SK-N-SH treated with all-trans-retinoic acid at 6 μM for 48 hours (cell line): ENCODE data around the gene PPME1.

Experiments used
- ATAC-seq: fragments of 200-7000 bp; cut with Tn5 transposase; 3 replicates; pipeline ENCODE4 v1.9.1; 2020; ENCODE audit warnings: mild to moderate bottlenecking, moderate library complexity
- ESRRG ChIP-seq: fragments of 250-450 bp; sonication (Bioruptor Pico); IDR thresholded peaks from 2 replicates; pipeline ENCODE4 v1.6.1; 2021; ENCODE audit warnings: mild to moderate bottlenecking
- GLIS3 ChIP-seq: fragments of 250-450 bp; sonication (Bioruptor Pico); IDR thresholded peaks from 2 replicates; pipeline ENCODE4 v1.5.0; 2020; ENCODE audit warnings: mild to moderate bottlenecking, moderate library complexity
- ISL1 ChIP-seq: fragments of 250-450 bp; sonication (Bioruptor Pico); IDR thresholded peaks from 2 replicates; pipeline ENCODE4 v2.1.2; 2022; ENCODE audit warnings: mild to moderate bottlenecking, moderate library complexity
- OSR1 ChIP-seq: fragments of 250-450 bp; sonication (Bioruptor Pico); IDR thresholded peaks from 2 replicates; pipeline ENCODE4 v1.8.0; 2022; ENCODE audit warnings: moderate library complexity, mild to moderate bottlenecking, inconsistent platforms
- PPARA ChIP-seq: fragments of 250-450 bp; sonication (Bioruptor Pico); IDR thresholded peaks from 2 replicates; pipeline ENCODE4 v1.5.0; 2020; ENCODE audit warnings: mild to moderate bottlenecking, borderline replicate concordance
- RARB ChIP-seq: fragments of 250-450 bp; sonication (Bioruptor Pico); IDR thresholded peaks from 2 replicates; pipeline ENCODE4 v1.8.0; 2021; ENCODE audit warnings: mild to moderate bottlenecking, moderate library complexity
- SNAI2 ChIP-seq: fragments of 250-450 bp; sonication (Bioruptor Pico); IDR thresholded peaks from 2 replicates; pipeline ENCODE4 v1.5.0; 2020; ENCODE audit warnings: mild to moderate bottlenecking, moderate library complexity
- TCF4 ChIP-seq: fragments of 250-450 bp; sonication (Bioruptor Pico); IDR thresholded peaks from 2 replicates; pipeline ENCODE4 v1.8.0; 2021; ENCODE audit warnings: mild to moderate bottlenecking, moderate library complexity, borderline replicate concordance
- TOX ChIP-seq: fragments of 250-450 bp; sonication (Bioruptor Pico); IDR thresholded peaks from 2 replicates; pipeline ENCODE4 v1.8.0; 2021; ENCODE audit warnings: mild to moderate bottlenecking, moderate library complexity, borderline replicate concordance
- ZC3H10 ChIP-seq: fragments of 250-450 bp; sonication (Bioruptor Pico); IDR thresholded peaks from 2 replicates; pipeline ENCODE4 v1.5.1; 2021; ENCODE audit warnings: mild to moderate bottlenecking, moderate library complexity
- ZFP3 ChIP-seq: fragments of 250-450 bp; sonication (Bioruptor Pico); IDR thresholded peaks from 2 replicates; pipeline ENCODE4 v1.5.0; 2020; ENCODE audit warnings: mild to moderate bottlenecking, moderate library complexity
- ZNF565 ChIP-seq: fragments of 450-650 bp; formaldehyde crosslinking; conservative IDR thresholded peaks from 2 replicates; pipeline ENCODE4 v1.5.0; 2020; ENCODE audit warnings: low read depth, mild to moderate bottlenecking, moderate library complexity
- ZNF70 ChIP-seq: fragments of 450-650 bp; formaldehyde crosslinking; IDR thresholded peaks from 2 replicates; pipeline ENCODE4 v1.5.0; 2020; ENCODE audit warnings: mild to moderate bottlenecking, moderate library complexity
- ZNF8 ChIP-seq: fragments of 450-650 bp; formaldehyde crosslinking; IDR thresholded peaks from 2 replicates; pipeline ENCODE4 v1.5.0; 2020; ENCODE audit warnings: mild to moderate bottlenecking, moderate library complexity
- TF ChIP-seq, protein P1 (sequence below): fragments of 250-450 bp; sonication (Bioruptor Pico); IDR thresholded peaks from 2 replicates; pipeline ENCODE4 v1.5.1; 2021; ENCODE audit warnings: mild to moderate bottlenecking, moderate library complexity
- TF ChIP-seq, protein P2 (sequence below): fragments of 250-450 bp; sonication (Bioruptor Pico); IDR thresholded peaks from 2 replicates; pipeline ENCODE4 v1.8.0; 2021; ENCODE audit warnings: low read depth, mild to moderate bottlenecking, moderate library complexity, borderline replicate concordance
- TF ChIP-seq, protein P3 (sequence below): fragments of 250-450 bp; sonication (Bioruptor Pico); IDR thresholded peaks from 2 replicates; pipeline ENCODE4 v1.8.0; 2020; ENCODE audit warnings: mild to moderate bottlenecking, moderate library complexity, borderline replicate concordance
- TF ChIP-seq, protein P4 (sequence below): fragments of 250-450 bp; sonication (Bioruptor Pico); IDR thresholded peaks from 2 replicates; pipeline ENCODE4 v1.5.0; 2020; ENCODE audit warnings: mild to moderate bottlenecking, moderate library complexity
- TF ChIP-seq, protein P5 (sequence below): fragments of 250-450 bp; sonication (Bioruptor Pico); IDR thresholded peaks from 2 replicates; pipeline ENCODE4 v1.5.1; 2020; ENCODE audit warnings: low read depth, mild to moderate bottlenecking, moderate library complexity

PPME1 gene

DNA sequence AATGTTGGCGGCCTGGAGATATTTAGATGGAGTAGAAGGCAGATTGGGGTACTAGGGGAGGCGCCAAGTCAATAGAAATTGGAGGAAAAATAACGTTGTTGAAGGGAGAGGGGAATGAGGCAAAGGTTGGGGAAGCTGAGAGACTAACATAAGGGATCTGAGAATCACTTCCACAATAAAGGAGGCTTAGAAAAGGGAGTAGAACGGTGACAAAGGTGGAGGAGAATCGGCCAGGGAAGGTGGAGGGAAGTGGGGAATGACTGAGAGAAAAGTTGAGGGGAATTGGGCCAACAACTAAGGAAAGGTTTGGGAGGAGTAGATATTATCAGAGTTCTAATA lies 510 bp downstream of the PPME1 start:
- TF ChIP-seq GLIS3 (CRISPR knock-in tag) (no peak), TCF4 (no peak), ZC3H10 (CRISPR knock-in tag) (no peak), ZNF8 (no peak), OSR1 (CRISPR knock-in tag) (no peak)
- TF ChIP-seq, protein P1, sequence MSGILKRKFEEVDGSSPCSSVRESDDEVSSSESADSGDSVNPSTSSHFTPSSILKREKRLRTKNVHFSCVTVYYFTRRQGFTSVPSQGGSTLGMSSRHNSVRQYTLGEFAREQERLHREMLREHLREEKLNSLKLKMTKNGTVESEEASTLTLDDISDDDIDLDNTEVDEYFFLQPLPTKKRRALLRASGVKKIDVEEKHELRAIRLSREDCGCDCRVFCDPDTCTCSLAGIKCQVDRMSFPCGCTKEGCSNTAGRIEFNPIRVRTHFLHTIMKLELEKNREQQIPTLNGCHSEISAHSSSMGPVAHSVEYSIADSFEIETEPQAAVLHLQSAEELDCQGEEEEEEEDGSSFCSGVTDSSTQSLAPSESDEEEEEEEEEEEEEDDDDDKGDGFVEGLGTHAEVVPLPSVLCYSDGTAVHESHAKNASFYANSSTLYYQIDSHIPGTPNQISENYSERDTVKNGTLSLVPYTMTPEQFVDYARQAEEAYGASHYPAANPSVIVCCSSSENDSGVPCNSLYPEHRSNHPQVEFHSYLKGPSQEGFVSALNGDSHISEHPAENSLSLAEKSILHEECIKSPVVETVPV, result no peak
- TF ChIP-seq, protein P2, sequence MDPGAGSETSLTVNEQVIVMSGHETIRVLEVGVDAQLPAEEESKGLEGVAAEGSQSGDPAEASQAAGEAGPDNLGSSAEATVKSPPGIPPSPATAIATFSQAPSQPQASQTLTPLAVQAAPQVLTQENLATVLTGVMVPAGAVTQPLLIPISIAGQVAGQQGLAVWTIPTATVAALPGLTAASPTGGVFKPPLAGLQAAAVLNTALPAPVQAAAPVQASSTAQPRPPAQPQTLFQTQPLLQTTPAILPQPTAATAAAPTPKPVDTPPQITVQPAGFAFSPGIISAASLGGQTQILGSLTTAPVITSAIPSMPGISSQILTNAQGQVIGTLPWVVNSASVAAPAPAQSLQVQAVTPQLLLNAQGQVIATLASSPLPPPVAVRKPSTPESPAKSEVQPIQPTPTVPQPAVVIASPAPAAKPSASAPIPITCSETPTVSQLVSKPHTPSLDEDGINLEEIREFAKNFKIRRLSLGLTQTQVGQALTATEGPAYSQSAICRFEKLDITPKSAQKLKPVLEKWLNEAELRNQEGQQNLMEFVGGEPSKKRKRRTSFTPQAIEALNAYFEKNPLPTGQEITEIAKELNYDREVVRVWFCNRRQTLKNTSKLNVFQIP (CRISPR knock-in tag), result no peak
- TF ChIP-seq, protein P3, sequence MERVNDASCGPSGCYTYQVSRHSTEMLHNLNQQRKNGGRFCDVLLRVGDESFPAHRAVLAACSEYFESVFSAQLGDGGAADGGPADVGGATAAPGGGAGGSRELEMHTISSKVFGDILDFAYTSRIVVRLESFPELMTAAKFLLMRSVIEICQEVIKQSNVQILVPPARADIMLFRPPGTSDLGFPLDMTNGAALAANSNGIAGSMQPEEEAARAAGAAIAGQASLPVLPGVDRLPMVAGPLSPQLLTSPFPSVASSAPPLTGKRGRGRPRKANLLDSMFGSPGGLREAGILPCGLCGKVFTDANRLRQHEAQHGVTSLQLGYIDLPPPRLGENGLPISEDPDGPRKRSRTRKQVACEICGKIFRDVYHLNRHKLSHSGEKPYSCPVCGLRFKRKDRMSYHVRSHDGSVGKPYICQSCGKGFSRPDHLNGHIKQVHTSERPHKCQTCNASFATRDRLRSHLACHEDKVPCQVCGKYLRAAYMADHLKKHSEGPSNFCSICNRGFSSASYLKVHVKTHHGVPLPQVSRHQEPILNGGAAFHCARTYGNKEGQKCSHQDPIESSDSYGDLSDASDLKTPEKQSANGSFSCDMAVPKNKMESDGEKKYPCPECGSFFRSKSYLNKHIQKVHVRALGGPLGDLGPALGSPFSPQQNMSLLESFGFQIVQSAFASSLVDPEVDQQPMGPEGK (CRISPR knock-in tag), result no peak
- TF ChIP-seq, protein P4, sequence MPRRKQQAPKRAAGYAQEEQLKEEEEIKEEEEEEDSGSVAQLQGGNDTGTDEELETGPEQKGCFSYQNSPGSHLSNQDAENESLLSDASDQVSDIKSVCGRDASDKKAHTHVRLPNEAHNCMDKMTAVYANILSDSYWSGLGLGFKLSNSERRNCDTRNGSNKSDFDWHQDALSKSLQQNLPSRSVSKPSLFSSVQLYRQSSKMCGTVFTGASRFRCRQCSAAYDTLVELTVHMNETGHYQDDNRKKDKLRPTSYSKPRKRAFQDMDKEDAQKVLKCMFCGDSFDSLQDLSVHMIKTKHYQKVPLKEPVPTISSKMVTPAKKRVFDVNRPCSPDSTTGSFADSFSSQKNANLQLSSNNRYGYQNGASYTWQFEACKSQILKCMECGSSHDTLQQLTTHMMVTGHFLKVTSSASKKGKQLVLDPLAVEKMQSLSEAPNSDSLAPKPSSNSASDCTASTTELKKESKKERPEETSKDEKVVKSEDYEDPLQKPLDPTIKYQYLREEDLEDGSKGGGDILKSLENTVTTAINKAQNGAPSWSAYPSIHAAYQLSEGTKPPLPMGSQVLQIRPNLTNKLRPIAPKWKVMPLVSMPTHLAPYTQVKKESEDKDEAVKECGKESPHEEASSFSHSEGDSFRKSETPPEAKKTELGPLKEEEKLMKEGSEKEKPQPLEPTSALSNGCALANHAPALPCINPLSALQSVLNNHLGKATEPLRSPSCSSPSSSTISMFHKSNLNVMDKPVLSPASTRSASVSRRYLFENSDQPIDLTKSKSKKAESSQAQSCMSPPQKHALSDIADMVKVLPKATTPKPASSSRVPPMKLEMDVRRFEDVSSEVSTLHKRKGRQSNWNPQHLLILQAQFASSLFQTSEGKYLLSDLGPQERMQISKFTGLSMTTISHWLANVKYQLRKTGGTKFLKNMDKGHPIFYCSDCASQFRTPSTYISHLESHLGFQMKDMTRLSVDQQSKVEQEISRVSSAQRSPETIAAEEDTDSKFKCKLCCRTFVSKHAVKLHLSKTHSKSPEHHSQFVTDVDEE (CRISPR knock-in tag), result no peak
- TF ChIP-seq, protein P5, sequence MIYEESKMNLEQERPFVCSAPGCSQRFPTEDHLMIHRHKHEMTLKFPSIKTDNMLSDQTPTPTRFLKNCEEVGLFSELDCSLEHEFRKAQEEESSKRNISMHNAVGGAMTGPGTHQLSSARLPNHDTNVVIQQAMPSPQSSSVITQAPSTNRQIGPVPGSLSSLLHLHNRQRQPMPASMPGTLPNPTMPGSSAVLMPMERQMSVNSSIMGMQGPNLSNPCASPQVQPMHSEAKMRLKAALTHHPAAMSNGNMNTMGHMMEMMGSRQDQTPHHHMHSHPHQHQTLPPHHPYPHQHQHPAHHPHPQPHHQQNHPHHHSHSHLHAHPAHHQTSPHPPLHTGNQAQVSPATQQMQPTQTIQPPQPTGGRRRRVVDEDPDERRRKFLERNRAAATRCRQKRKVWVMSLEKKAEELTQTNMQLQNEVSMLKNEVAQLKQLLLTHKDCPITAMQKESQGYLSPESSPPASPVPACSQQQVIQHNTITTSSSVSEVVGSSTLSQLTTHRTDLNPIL (CRISPR knock-in tag), result no peak
- ATAC-seq, result no peak; the same call in 2 of the 3 replicates

DNA sequence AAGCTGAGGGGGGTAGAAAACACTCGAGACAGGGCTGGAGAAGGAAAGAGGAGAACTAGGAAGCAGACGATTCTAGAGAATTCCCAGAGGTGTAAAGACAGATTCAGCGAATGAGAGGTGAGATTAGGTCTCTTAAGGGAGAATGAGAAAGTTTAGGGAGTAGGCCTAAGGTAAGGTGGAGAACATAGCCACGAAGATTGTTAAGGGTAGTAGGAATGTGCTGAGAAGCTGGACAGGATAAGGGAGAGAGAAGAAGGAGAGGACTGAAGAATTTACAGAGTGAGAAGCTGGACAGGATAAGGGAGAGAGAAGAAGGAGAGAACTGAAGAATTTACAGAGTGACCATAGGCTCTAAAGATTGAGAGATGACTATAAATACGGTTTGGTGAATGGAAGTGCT lies 908 bp downstream of the PPME1 start:
- peak; percentile 2; the same call in 1 of the 3 replicates for ATAC-seq
- TF ChIP-seq SNAI2 (no peak), RARB (CRISPR knock-in tag) (no peak), ZNF565 (CRISPR knock-in tag) (no peak), ZNF70 (CRISPR knock-in tag) (no peak), ESRRG (CRISPR knock-in tag) (no peak), ZC3H10 (CRISPR knock-in tag) (no peak), ISL1 (no peak), ZFP3 (CRISPR knock-in tag) (no peak), OSR1 (CRISPR knock-in tag) (no peak), TOX (CRISPR knock-in tag) (no peak), PPARA (no peak)
- TF ChIP-seq, protein P2 (CRISPR knock-in tag), result no peak
- TF ChIP-seq, protein P4 (CRISPR knock-in tag), result no peak
- TF ChIP-seq, protein P3 (CRISPR knock-in tag), result no peak
- TF ChIP-seq, protein P5 (CRISPR knock-in tag), result no peak
